ENCODE results near the gene TMEM89.

TMEM89 gene

GRCh38 chr3:48644898-48645760, 23.6 kb upstream of the TMEM89 start:
- DNase-seq: peak in 1 of 51 donors; percentile 8

DNA sequence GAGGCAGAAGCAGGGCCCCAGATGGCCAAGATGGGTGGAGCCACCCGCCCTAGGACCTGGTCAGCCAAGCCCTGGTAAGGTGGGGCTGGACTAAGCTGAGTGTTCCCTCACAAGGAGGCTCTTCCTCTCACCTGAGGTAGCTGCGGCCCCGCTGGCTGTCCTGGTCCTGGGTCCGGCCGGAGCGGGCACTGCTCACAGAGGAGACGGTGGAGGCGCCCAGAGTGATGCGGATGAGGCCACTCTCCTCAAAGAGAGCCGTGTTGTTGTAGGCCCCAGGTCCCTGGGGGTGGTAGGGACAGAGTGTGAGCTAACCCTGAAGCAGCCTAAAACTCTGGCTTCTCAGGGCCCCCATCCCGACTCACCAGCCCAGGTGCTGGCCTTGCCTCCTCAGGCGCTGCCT, 21.0 kb upstream of the TMEM89 start:
- no peak for DNase-seq

DNA sequence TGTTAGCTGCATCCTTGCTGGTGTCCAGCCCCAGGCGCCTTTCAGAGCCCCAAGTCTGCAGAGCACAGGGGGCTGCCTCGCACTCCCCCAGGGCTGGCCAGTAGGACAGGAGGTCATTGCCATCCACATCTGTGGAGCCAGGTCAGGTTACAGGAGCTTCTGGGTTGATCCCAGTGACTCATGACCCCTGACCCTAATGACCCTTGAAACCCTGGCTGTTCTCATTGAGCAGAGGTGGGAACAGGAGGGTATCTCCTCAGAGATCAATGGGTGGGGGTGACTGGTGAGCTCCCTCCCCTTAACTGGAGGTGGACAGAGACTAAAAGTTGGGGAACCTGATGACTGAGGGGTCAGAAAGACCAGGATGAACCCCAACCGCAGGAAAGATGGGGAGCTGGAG, 19.8 kb upstream of the TMEM89 start:
- no peak for DNase-seq

- no peak for DNase-seq
Observed at GRCh38 chr3:48639944-48640606, 18.5 kb upstream of the TMEM89 start.

DNA sequence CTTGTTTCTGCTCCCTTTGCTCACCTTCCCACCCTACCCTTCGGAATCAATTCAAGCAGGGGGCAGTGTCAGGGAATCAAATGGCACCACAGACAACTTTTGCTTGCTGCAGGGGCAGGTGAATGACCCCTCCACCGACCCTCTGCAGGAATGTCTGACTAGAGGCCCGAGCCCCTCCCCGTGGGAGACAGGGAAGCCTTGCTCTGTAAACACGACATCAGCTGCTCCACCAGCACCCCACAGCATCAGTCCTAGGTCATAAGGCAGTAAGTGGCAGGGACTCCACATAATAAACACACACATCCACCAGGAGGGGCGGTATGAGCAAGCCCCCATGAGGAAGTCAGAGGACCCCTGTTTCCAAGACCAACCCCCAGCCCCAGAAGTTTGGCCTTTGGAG, 15.7 kb upstream of the TMEM89 start:
- DNase-seq: no peak

- no peak for DNase-seq
Observed at GRCh38 chr3:48636149-48636655, 14.6 kb upstream of the TMEM89 start.

- DNase-seq: peak; percentile 48 to 99 (median 94)
Observed at GRCh38 chr3:48635222-48636021, 13.9 kb upstream of the TMEM89 start, which contains the start of gene SLC26A6. Gene SLC26A6 (minus strand): TSS chr3:48635461. CDS start chr3:48635393, 68 bp downstream.

DNA sequence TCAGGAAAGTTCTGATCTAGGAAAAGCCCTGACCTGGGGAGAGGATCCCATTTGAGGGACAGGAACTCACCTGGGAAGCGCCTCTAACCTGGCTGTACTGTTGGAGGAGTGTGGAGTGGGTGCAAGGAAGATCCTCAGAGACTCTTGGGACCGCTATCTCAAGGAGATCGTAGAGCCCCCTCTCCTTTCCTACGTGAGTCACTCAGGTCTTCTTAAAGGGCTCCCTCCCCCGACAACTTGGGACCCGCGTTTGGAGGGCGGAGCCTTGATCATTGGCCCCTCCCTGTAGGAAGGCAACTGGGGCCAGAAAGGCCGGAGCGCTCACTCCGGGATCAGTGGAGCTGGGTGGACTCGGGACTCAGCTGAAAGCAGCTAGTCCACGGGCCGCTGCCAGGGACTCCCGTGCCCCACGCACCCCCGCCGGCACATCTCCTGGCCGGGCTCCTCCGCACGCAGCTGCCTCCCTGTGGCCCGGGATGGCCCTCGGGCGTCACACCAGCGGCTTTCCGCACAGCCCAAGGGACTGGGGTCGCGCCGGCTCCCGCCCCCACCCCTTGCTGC, 13.2 kb upstream of the TMEM89 start:
- DNase-seq: peak in 22 of 51 donors; percentile 5 to 49 (median 39)

GRCh38 chr3:48633743-48634142, 12.2 kb upstream of the TMEM89 start:
- no peak for DNase-seq

- DNase-seq: no peak
Observed at GRCh38 chr3:48633256-48633655, 11.7 kb upstream of the TMEM89 start.

GRCh38 chr3:48631516-48632448, 10.2 kb upstream of the TMEM89 start:
- DNase-seq: no peak

DNA sequence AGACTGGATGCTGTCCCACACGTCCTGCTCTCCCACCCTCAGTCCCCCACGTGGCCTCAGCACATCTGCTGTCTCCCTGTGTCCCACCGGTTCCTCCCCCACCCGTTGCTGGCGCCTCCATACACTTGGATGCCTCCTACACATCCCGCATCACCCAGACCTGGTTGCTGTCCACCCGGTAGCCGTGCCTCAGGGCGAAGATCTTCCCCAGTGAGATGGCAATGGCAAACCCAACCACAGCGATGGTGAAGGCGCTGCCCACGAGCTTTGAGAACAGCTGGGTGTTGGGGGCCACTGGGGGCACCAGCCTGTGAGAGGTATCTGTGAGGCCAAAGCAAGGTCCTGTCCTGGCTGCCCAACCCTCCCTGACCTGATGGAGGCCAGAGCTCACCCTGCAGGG, 9.3 kb upstream of the TMEM89 start:
- DNase-seq: no peak

- no peak for DNase-seq
Observed at GRCh38 chr3:48630407-48630806, 8.8 kb upstream of the TMEM89 start.

- DNase-seq: no peak
Observed at GRCh38 chr3:48629894-48630293, 8.3 kb upstream of the TMEM89 start.

DNA sequence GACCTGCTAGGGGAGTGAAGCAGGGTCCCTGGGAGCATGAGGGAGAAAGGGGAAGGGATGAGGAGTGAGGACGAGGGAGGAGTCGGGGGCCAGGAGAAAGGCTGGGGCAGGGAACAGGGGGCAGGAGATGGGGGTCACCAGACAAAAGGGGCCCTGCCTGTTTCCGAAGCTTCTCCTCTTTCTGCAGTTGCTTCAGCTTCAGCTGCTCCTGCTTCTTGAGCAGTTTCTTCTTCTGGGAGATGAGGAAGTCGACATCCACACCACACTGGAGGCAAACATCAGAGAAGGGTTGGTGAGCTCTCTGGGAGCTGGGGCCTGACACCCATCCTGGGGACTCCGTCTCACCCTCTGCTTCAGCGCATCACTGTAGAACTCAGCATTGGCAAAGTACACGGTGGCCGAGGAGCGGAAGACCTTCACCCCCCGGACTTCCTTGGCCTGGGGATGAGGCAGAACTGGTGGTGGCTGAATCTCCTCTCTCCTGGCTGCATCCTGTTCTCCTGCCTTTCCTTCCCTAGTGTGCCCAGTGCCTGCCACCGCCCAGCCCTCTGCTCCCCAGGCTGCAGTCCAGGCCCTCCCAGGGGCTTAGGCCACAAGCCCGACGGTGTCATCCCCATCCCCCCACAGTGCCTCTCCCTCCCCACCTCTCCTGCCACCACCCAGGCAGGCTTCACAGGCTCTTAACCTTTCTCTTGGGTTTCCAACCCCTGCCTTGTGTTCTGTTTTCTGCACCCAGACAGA, 6.9 kb upstream of the TMEM89 start:
- DNase-seq: no peak

DNA sequence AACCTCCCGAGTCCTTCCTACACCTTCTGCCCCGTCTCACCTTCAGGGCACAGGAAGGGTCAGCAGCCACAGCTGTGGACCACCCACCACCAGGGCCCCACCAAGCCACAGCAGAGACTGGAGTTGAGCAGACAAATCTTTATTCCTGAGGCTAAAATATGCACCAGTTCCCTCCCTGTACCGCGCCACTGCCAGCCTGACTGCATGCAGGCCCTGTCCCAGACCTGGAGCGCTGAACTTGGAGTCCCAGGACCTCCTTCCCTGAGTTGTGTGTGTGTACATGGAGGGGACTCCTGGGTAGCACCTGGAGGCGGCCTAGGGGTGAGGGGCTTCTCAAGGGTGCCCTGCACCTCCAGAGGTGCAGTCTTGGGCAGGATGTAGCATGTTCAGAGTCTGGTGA, 4.0 kb upstream of the TMEM89 start:
- no peak for DNase-seq

DNA sequence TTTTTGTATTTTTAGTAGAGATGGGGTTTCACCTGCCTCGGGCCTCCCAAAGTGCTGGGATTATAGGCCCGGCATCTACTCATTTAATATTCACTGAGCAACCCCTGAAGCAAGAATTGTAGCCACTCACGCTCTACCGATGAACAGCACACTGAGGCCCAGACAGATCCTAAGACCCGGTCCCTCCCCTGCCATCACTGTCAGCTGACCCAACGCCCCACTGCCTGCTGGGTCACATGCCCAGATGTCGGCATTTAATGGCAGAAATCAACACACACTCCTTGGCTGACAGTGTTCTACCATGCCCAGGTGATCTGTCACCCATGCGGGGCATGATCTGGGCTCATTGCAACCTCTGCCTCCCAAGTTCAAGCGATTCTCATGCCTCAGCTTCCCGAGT, 3.2 kb upstream of the TMEM89 start:
- DNase-seq: no peak

- DNase-seq: no peak
Observed at GRCh38 chr3:48623851-48624547, 2.4 kb upstream of the TMEM89 start.

All from hypothalamus (tissue), 51 donors.